HG02623 (cell line): ENCODE results near the gene C1R.
"Not testable (repeated sequence)": the region's sequence is repeated elsewhere in the genome, so short reads cannot be mapped to it uniquely, and the experiment has no call there.

ENCODE experiments used
- ATAC-seq: cut with Tn5 transposase; IDR thresholded peaks from one replicate; pipeline ENCODE4 v1.9.1; 2021; ENCODE audit warnings: moderate library complexity; ENCODE audit not compliant: unreplicated experiment

The C1R gene

GRCh38 chr12:7121324-7121723 is 29.1 kb upstream of the C1R start:
- ATAC-seq: no peak

- no peak for ATAC-seq
Observed at GRCh38 chr12:7120166-7120565, 27.9 kb upstream of the C1R start.

DNA sequence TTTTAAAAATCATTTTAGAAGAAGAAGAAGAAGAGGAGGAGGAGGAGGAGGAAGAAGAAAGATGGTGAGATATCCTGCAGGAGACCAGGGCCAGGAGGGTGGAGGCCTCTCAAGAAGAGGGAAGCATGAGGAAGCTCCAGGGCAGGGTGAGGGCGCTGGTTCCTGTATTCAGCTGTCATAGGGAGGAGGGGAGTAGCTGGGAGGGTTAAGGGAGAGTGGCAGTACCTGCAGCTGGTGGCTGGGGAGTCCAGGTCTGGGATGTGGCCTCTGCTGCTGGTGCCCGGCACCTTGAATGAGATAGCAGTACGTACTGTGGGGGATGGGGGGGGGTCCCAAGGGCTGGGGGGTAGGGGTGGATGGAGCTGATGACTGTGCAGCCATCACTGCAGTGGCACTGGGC is 26.6 kb upstream of the C1R start:
- no peak for ATAC-seq

DNA sequence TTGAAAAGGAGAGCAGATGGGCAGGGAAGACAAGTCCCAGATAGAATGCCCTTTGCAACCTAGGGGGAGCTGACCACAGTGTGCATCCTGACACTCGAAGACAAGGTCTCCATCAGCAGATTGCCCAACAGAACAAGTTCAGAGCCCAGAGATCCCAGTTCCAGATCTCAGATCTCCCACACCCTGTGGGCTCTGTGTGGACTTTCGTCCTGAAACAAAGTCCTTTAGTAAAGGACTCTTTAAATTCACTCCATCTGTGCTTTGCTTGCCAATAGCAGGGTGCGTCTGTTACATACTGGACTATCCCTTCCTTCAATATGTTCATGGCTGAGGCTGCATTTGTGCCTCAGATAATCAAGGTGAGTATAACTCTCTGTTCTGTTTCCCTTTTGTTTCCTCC is 25.4 kb upstream of the C1R start:
- ATAC-seq: no peak

DNA sequence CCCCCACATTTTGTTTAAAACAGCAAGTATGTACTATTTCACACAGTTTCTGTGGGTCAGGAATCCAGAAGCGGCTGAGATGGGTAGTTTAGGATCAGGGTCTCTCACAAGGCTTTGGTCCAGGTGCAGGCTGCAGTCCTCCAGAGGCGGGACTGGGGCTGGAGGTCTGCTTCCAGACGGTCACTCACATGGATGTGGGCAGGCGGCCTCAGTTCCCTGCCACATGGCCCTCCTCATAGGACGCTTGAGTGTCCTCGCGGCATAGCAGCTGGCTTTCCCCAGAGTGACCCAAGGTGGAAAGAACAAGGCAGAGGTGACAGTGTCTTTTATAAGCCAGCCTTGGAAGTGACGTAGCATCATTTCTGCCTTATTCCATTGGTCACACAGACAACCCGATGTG is 24.7 kb upstream of the C1R start:
- ATAC-seq: no peak

GRCh38 chr12:7116196-7116595 is 24.0 kb upstream of the C1R start:
- no peak for ATAC-seq

DNA sequence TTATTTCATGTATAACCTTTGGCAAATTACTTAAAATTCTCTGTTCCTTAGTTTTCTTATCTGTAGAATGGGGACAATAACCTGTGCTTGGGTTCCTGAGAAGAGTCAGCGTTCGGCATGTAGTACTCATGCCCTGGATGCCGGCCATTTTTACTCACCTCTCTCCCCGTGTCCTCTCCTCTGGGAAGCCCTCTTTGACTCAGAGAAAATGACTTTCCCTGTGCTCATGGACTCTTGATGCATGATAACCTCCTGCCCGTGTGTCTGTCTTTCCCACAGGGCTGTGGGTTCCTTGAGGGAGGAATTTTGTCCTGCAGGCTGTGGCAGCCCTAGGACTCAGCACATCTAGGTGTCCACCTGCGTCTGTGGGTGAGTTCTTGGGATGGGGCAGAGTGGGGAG is 22.6 kb upstream of the C1R start:
- no peak for ATAC-seq

DNA sequence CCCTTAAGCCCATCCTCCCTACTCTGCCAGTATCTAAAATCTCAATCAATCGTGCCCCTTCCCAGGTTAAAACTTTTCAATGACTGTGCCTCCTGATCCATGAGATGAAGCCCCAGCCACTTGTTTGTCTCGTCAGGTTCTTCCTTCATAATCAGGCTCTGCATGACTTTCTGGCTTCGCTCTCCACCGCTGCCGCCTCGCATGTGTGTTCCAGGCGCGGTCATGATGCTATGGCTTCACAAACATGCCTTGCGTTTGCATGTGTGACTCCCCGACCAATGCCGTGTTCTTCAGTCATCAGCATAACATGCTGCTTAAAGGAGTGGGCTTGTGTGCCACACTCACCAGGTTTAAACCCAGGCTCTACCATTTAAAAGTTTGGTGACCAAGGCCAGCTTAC is 21.8 kb upstream of the C1R start:
- no peak for ATAC-seq

DNA sequence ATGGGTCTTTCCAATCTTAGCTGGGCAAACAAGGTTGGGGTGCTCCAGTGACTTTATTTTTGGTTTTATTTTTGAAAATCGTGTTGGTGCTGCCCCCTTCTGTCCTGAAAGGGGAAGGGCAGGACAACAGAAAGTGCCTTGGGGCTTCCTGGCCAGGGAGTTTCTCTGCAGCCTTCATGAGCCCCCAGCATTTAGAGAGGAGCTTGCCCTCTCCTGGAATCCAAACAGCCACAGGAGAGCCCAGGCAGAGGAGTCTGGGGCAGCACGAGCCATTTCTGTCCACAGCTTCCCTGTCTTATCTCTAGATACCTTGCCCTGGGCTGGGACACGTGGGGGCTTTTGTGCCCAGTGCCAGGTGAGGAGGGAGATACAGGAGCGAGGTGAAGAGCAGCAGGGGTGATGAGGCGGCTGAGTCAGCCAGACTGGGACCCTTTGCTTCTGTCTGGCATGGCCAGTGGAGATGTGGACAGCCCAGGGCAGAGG is 21.2 kb upstream of the C1R start:
- no peak for ATAC-seq

GRCh38 chr12:7112041-7112440 is 19.8 kb upstream of the C1R start:
- ATAC-seq: no peak

DNA sequence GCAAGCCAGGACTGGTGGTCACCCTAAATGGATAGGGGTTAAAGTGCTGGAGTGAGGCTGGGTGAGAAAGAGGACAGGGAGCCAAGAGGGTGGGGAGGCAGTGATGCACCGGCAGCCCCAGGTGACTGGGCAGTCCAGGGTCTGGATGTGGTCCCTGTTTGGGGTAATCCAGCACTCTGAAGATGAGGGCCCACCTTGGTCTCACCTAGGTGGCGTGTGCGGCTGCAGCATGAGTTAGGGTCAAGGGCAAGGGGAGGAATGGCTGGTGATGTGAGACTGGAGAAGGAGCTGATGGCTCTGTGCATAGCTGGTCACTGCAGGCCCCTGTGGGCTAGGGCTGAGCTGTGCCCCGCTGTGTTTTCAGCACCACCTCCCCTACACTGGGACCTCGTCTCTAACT is 18.4 kb upstream of the C1R start:
- ATAC-seq: no peak

DNA sequence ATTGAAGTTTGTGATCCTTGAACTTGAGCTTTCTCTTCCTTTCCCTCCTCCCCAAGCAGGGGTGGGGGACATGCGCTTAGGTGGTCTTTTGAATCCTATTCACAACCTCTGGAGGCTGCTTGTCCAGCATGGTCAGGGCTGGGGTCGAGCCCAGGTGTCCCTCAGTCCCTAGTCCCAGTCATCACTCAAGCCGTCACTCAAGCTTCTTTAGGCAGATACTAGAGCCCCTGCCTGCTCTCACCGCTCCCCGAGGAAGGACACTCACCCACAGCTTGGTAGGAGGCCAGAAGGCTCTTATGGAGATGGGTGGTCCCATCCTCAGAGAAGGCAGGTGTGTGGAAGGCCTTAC is 17.3 kb upstream of the C1R start:
- no peak for ATAC-seq

DNA sequence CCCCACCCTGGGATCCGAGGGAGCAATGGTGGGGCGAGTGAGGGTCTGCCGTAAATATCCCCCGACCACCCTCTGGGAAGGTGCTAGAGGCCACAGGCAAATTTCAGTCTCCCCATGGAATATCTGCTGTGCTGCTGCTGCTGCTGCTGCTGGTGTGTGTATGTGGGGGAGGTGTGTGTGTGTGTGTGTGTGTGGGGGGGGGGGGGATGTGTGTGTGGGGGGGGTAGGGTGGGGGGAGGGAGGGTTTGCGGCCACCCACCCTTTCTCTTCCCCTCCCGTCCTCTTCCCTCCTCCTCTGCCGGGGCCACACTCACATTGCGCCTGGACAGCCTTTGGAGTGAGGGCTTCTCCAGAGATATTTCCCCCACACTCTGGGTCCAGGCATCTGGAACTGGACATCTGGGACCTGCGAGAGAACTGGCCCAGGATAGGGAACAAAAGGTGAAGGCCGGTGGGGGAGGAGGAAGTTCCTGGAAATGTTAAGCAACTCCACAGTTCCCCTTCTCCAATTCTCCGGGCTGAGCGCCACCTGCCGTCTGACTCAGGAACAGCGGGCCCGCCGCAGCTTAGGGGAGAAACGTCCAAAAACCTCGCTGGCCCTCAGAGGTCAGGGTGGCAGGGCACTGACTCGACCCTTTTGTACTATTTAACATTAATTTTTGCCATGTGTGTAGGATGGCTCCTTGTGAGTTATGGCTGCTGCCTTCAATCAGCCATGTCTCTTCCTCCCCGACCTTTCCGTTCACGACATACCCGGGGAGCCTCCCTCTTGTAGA is 16.7 kb upstream of the C1R start, which contains the start of gene C1RL:
TSS of gene C1RL (minus strand) at position 419 of the 776 bp plus-strand sequence. CDS start at position 385, 34 bp downstream.
- ATAC-seq: peak; percentile 35

- ATAC-seq: peak; percentile 84
Observed at GRCh38 chr12:7108003-7108795, 16.0 kb upstream of the C1R start.

DNA sequence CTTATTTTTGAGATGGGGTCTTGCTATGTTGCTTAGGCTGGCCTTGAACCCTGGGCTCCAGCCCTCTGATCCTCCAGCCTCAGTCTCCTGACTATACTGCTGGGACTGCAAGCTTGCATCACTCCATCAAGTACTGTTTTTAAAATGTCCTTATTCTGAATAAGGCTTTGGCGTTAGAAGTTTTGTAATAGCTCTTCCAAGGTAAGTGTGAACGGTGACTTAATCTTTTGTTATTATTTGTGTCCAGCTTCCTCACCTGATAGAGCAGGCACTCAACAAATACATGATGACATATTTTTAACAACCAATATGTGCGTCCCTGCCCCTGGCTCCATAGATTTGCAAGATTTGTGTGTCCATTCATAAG is 15.4 kb upstream of the C1R start:
- ATAC-seq: no peak

DNA sequence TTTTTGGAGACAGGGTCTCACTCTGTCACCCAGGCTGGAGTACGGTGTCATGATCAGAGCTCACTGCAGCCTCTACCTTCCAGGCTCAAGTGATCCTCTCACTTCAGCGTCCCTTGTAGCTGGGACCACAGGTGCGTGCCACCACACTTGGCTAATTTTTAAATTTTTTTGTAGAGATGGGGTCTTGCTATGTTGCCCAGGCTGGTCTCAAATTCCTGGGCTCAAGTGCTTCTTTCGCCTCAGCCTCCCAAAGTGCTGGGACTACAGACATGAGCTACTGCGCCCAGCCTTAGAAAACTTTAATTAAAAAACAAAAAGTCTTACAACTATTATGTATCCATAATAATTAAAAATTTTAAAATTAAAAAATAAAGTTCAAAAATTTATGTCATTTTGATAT is 14.9 kb upstream of the C1R start:
- ATAC-seq: not testable (repeated sequence)

DNA sequence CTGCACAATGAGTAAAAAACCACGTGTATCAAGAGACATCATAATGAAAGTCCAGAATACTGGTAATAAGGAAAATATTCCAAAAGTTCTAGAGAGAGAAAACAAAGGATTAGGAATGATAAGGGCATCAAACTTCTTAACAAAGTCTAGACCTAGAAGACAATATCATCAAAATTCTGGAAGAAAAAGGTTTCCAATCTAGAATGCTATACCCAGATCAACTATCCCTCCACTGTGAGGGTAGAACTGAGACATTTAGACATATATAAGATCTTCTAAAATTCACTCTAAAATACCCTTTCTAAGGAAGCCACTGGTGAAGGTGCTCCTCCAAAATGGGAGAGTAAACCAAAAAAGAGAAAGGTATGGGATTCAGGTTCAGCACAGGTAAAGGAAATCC is 13.8 kb upstream of the C1R start:
- no peak for ATAC-seq

DNA sequence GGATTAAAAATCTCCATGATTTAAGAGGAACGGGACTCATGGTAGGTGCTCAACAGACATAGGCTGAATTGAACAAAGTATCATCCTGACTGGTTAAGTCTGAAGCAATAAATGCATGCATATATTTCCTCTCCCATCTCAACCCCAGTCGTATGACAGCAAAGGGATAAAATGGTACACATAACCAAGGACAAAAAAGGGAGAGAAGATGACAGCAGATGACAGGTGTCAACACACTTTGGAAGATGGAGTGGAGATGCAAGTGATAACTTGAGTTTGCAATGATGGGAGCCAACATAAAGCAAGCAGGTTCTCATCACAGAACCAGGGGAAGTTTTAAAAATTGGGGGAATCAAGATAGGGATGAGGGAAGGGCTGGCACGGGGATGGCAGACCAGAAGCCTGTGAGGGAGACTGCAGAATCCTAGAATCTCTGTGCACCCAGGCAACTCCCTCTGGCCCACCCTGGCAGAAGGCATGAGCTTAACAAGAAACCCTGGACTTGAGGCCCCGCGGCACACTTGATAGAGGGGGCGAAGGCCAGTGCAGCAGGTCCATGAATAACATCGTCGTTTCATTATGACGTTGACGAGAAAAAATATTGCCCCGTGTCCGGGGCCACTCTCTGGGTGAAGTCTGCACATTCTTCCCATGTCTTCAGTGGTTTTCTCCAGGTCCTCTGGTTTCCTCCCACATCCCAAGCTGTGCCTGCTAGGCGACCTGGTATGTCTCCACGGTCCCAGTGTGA is 11.8 kb upstream of the C1R start:
- ATAC-seq: no peak

DNA sequence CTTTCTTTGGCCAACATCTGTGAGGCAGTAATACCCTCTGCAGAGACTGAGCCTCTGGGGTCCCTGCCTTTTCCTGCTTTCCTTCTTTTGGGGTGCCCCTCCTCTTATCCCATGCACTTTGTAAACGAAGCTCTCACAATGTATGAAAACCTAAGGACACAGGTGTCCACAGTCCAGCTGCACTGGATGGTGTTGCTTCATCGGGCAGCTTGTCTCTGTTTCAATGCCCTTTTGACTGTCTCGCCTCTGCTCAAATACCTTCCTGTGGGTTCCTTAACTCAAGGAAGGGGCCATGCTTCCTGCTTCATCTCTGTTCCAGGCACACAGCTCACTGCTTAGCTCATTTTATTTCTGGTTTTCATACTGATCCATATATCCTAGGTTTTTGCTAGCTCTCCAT is 10.3 kb upstream of the C1R start:
- no peak for ATAC-seq

- ATAC-seq: no peak
Observed at GRCh38 chr12:7101694-7102131, 9.5 kb upstream of the C1R start.

DNA sequence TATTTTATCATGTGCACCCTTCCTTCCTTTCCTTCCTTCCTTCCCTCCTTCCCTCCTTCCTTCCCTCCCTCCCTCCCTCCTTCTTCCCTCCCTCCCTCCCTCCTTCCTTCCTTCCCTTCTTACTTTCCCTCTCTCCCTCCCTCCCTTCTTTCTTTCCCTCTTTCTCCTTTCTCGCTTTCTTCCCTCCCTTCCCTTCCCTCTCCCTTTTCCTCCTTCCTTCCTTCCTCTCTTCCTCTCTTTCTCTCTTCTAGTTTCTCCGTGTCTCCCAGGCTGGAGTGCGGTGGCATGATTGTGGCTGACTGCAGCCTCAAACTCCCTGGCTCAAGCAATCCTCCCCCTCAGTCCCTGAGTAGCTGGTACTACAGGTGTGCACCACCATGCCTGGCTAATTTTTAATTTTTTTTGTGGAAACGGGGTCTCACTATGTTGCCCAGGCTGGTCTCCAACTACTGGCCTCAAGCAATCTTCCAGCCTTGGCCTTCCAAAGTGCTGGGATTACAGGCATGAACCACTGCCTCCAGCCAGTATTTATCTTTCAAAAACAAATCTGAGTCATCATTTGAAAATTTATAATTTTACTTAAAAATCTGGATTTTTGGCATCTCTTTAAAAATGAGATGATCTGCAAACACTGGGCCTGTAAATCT is 8.9 kb upstream of the C1R start:
- no peak for ATAC-seq
